ENCODE results near the gene STK4. TPM values are rescaled to one million over a fixed set of nuclear protein-coding genes. Genes with fewer than 3 reads are reported as not detected.

The STK4 gene
- total RNA-seq, 2 experiments from 2014 or later = 265 to 277 TPM

DNA sequence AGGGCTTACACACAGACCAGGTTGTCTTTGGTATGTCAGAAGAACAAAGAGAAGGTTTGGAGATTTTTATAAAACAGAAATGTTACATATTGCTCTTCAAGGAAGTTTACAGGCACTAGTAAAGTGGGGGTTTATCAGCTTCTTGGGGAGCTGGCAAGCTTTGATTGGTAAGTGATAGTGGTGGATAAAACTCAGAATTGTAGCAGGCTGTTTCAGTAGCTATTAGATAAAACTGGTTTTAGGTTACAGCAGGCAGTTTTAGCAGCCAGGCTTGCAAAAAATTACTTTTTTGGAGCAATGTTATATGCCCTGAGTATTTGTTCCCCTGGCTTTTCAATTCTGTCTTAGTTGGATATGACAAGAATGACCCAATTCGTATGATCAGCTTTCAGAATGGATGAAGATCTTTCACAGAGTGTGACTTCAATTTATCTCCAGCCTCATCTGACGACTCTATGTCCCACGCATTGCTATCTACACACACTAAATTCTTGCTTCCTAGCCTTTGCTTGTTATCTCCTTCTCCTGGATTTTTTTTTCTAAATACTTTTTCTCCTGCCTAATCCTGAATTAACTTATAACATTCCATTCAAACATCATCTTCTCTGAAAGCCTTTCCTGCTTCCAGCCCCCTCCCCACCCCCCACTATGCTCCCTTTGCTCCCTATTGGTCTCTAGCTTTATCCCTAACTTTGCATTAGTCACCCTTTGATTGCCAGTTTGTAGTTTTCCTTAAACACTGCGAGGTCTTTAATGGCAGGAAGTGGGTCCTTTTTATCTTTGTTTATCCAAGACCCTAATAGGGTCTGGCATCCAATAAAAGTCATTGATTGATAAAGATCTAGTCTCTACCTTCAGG, 5.1 kb upstream of the STK4 start:
- H3K36me3 Mint-ChIP-seq (ENCODE audit: low read depth) = peaks cover 15% of the 10 kb centered on the region
- no peak for DNase-seq
- H3K27ac Mint-ChIP-seq = peak overlapping the region; percentile 81
- TF ChIP-seq, protein P1, sequence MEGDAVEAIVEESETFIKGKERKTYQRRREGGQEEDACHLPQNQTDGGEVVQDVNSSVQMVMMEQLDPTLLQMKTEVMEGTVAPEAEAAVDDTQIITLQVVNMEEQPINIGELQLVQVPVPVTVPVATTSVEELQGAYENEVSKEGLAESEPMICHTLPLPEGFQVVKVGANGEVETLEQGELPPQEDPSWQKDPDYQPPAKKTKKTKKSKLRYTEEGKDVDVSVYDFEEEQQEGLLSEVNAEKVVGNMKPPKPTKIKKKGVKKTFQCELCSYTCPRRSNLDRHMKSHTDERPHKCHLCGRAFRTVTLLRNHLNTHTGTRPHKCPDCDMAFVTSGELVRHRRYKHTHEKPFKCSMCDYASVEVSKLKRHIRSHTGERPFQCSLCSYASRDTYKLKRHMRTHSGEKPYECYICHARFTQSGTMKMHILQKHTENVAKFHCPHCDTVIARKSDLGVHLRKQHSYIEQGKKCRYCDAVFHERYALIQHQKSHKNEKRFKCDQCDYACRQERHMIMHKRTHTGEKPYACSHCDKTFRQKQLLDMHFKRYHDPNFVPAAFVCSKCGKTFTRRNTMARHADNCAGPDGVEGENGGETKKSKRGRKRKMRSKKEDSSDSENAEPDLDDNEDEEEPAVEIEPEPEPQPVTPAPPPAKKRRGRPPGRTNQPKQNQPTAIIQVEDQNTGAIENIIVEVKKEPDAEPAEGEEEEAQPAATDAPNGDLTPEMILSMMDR (IDR thresholded peaks at IDR 0.05) = no peak
- Histone ChIP-seq H3K4me3 (ENCODE audit: low read length) (no peak overlapping the region), H3K36me3 (ENCODE audit: insufficient read depth, low read length) (peaks cover 9% of the 10 kb centered on the region), H3K4me1 (ENCODE audit: insufficient read depth, low read length) (peaks cover 44% of the 10 kb centered on the region), H3K27me3 (ENCODE audit: control insufficient read depth in 1 of 2, insufficient read depth in 2 of 2, low read length in 2 of 2) (no peaks in the 10 kb centered on the region), H3K27ac (ENCODE audit: low read depth in 1 of 2, low read length in 2 of 2) (no peak overlapping the region), H3K9me3 (ENCODE audit: control insufficient read depth in 1 of 2, insufficient read depth in 1 of 2, low read length in 2 of 2) (no peaks in the 10 kb centered on the region)
- H3K27me3 Mint-ChIP-seq = no peaks in the 10 kb centered on the region
- peak overlapping the region; percentile 98 for H3K4me3 Mint-ChIP-seq
- ChIA-PET CTCF (interaction anchor here (0.7 to 1.3 kb wide), 2 partner anchors 16 to 83 kb away, joined by 3 to 6 read pairs; no protein-coding TSS in a partner anchor), POLR2A (interaction anchor here (0.7 to 5.7 kb wide), 8 partner anchors 10 to 76 kb away, joined by 3 to 61 read pairs (median 3); partner anchors contain the start of gene YWHAB)
- intact Hi-C loops (cut with DNase I, micrococcal nuclease) = loop anchor here in 1 of 2 experiments (2.0 to 10.0 kb wide), 5 partner anchors 49 to 486 kb away; partner anchors contain the start of genes PABPC1L, PIGT, SERINC3 and TTPAL
- H3K4me1 Mint-ChIP-seq (ENCODE audit: low read depth) = peaks cover 60% of the 10 kb centered on the region
- no peak for ATAC-seq (ENCODE audit: poor library complexity)
- H3K9me3 Mint-ChIP-seq = no peaks in the 10 kb centered on the region

DNA sequence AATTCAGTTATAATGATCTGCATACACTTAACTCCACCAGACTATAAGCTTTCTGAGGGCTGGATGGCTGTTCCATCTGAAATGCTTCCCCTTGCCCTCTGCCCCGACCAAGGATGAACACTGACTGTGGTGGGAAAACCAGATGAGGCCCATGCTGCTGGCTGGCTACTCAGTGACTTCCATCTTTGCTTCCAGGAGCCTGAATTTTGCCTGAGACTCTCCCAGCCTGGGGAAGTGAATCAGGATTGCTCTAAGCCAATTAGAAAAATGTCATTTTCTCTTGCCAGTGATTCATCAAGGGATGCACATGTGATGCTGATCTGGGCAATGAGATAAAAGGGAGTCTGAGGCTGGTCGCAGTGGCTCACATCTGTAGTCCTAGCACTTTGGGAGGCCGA, 4.4 kb upstream of the STK4 start:
- no peaks in the 10 kb centered on the region for H3K9me3 Mint-ChIP-seq
- TF ChIP-seq, protein P1 (IDR thresholded peaks at IDR 0.05) = no peak
- no peaks in the 10 kb centered on the region for H3K27me3 Mint-ChIP-seq
- peaks cover 59% of the 10 kb centered on the region for H3K4me1 Mint-ChIP-seq (ENCODE audit: low read depth)
- POLR2A ChIA-PET = interaction anchor here (0.8 to 5.7 kb wide), 2 partner anchors 9 to 16 kb away, joined by 3 to 61 read pairs; no protein-coding TSS in a partner anchor
- H3K27ac Mint-ChIP-seq = no peak overlapping the region
- no peak overlapping the region for H3K4me3 ChIP-seq (ENCODE audit: low read length)
- H3K27ac ChIP-seq (ENCODE audit: low read depth in 1 of 2, low read length in 2 of 2) = no peak overlapping the region
- H3K4me1 ChIP-seq (ENCODE audit: insufficient read depth, low read length) = peaks cover 44% of the 10 kb centered on the region
- no peaks in the 10 kb centered on the region for H3K9me3 ChIP-seq (ENCODE audit: control insufficient read depth in 1 of 2, insufficient read depth in 1 of 2, low read length in 2 of 2)
- CTCF ChIA-PET = no interaction called here
- no peaks in the 10 kb centered on the region for H3K27me3 ChIP-seq (ENCODE audit: control insufficient read depth in 1 of 2, insufficient read depth in 2 of 2, low read length in 2 of 2)
- H3K36me3 Mint-ChIP-seq (ENCODE audit: low read depth) = peaks cover 17% of the 10 kb centered on the region
- ATAC-seq (ENCODE audit: poor library complexity) (no peak), DNase-seq (no peak)
- intact Hi-C loops (cut with DNase I, micrococcal nuclease) = loop anchor here in 1 of 2 experiments (2.0 to 10.0 kb wide), 5 partner anchors 50 to 487 kb away; partner anchors contain the start of genes PABPC1L, PIGT, SERINC3 and TTPAL
- peak overlapping the region; percentile 98 for H3K4me3 Mint-ChIP-seq
- H3K36me3 ChIP-seq (ENCODE audit: insufficient read depth, low read length) = peaks cover 6% of the 10 kb centered on the region

DNA sequence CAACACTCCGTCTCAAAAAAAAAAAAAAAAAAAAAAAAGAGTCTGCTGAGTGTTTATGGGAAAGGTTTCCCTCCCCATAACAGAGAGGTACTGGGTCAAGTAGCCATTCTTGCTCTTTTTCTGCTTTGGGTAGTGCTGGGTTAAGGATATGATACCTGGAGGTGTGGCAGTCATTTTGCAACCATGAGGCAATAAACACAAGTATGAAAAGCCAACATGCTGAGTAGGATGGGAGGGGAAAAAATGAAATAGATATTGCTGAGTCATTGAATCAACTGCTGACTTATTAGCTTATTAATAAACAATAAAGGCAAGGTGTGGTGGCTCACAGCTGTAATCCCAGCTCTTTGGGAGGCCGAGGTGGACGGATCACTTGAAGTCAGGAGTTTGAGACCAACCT, 3.8 kb upstream of the STK4 start:
- H3K4me3 Mint-ChIP-seq = no peak overlapping the region
- intact Hi-C loops (cut with DNase I, micrococcal nuclease) = loop anchor here in 1 of 2 experiments (5.0 to 10.0 kb wide), 4 partner anchors 50 to 488 kb away; partner anchors contain the start of genes PABPC1L, PIGT, SERINC3 and TTPAL
- DNase-seq (no peak), ATAC-seq (ENCODE audit: poor library complexity) (no peak)
- no peaks in the 10 kb centered on the region for H3K9me3 ChIP-seq (ENCODE audit: control insufficient read depth in 1 of 2, insufficient read depth in 1 of 2, low read length in 2 of 2)
- peaks cover 24% of the 10 kb centered on the region for H3K36me3 Mint-ChIP-seq (ENCODE audit: low read depth)
- H3K36me3 ChIP-seq (ENCODE audit: insufficient read depth, low read length) = peaks cover 6% of the 10 kb centered on the region
- no peaks in the 10 kb centered on the region for H3K27me3 ChIP-seq (ENCODE audit: control insufficient read depth in 1 of 2, insufficient read depth in 2 of 2, low read length in 2 of 2)
- no peaks in the 10 kb centered on the region for H3K9me3 Mint-ChIP-seq
- no peak overlapping the region for H3K27ac ChIP-seq (ENCODE audit: low read depth in 1 of 2, low read length in 2 of 2)
- POLR2A ChIA-PET = interaction anchor here (5.7 kb wide), 1 partner anchor 16 kb away, joined by 61 read pairs; no protein-coding TSS in a partner anchor
- H3K27me3 Mint-ChIP-seq = no peaks in the 10 kb centered on the region
- peaks cover 44% of the 10 kb centered on the region for H3K4me1 ChIP-seq (ENCODE audit: insufficient read depth, low read length)
- H3K4me3 ChIP-seq (ENCODE audit: low read length) = no peak overlapping the region
- CTCF ChIA-PET = interaction anchor here (1.4 kb wide), 1 partner anchor 9 kb away, joined by 4 read pairs; no protein-coding TSS in a partner anchor
- H3K27ac Mint-ChIP-seq = no peak overlapping the region
- TF ChIP-seq, protein P1 (IDR thresholded peaks at IDR 0.05) = no peak
- H3K4me1 Mint-ChIP-seq (ENCODE audit: low read depth) = peaks cover 53% of the 10 kb centered on the region

Data from CD4-positive, alpha-beta T cell (primary cell).